HG02571 (cell line): ENCODE results near the gene PRUNE2.

Experiments used
- ATAC-seq: cut with Tn5 transposase; IDR thresholded peaks from one replicate; pipeline ENCODE4 v1.9.1; 2021; ENCODE audit warnings: mild to moderate bottlenecking, moderate library complexity; ENCODE audit not compliant: unreplicated experiment

PRUNE2 gene

GRCh38 chr9:76581731-76582130 lies 324.2 kb downstream of the PRUNE2 start:
- ATAC-seq, result no peak

GRCh38 chr9:76580820-76581219 lies 325.1 kb downstream of the PRUNE2 start:
- ATAC-seq, result no peak

- no peak for ATAC-seq
Observed at GRCh38 chr9:76580188-76580587, 325.7 kb downstream of the PRUNE2 start.

- peak; percentile 68 for ATAC-seq
Observed at GRCh38 chr9:76576344-76576743, 329.6 kb downstream of the PRUNE2 start.

- ATAC-seq, result no peak
Observed at GRCh38 chr9:76575761-76576160, 330.2 kb downstream of the PRUNE2 start.

GRCh38 chr9:76573905-76574760 lies 331.8 kb downstream of the PRUNE2 start:
- no peak for ATAC-seq

- no peak for ATAC-seq
Observed at GRCh38 chr9:76573408-76573807, 332.5 kb downstream of the PRUNE2 start.

- ATAC-seq, result no peak
Observed at GRCh38 chr9:76572151-76572550, 333.8 kb downstream of the PRUNE2 start.

- no peak for ATAC-seq
Observed at GRCh38 chr9:76571743-76572146, 334.2 kb downstream of the PRUNE2 start.

- ATAC-seq, result no peak
Observed at GRCh38 chr9:76571288-76571687, 334.6 kb downstream of the PRUNE2 start.

GRCh38 chr9:76570826-76571225 lies 335.1 kb downstream of the PRUNE2 start:
- no peak for ATAC-seq

- ATAC-seq, result no peak
Observed at GRCh38 chr9:76567086-76567485, 338.8 kb downstream of the PRUNE2 start.

GRCh38 chr9:76564297-76564696 lies 341.6 kb downstream of the PRUNE2 start:
- no peak for ATAC-seq

- ATAC-seq, result peak; percentile 78
Observed at GRCh38 chr9:76562511-76562911, 343.4 kb downstream of the PRUNE2 start.

GRCh38 chr9:76561900-76562299 lies 344.0 kb downstream of the PRUNE2 start:
- ATAC-seq, result no peak
